Measurements from ENCODE around the gene SETD4. TPM values are rescaled to one million over a fixed set of nuclear protein-coding genes. Genes with fewer than 3 reads are reported as not detected.

Gene SETD4
- total RNA-seq, 1 experiment from 2014 or later = 15.6 TPM

- TF ChIP-seq SIN3A (IDR thresholded peaks at IDR 0.05; ENCODE audit: borderline replicate concordance, insufficient read depth, low read depth, low read length) (no peak), POLR2AphosphoS5 (IDR thresholded peaks at IDR 0.05; ENCODE audit: low read depth, low read length) (no peak), CTCF (IDR thresholded peaks at IDR 0.05) (no peak)
- Histone ChIP-seq H3K27ac (ENCODE audit: low read length) (no peak overlapping the region), H3K27me3 (ENCODE audit: control insufficient read depth, insufficient read depth, low read length) (no peaks in the 10 kb centered on the region), H3K4me1 (ENCODE audit: control insufficient read depth, insufficient read depth, low read length) (no peaks in the 10 kb centered on the region), H3K36me3 (ENCODE audit: control insufficient read depth, insufficient read depth, low read length) (no peaks in the 10 kb centered on the region), H3K9me3 (ENCODE audit: control insufficient read depth, insufficient read depth, low read depth, low read length) (0 out of 2 replicates have a peak, but pooled peaks cover 7% of the 10 kb centered on the region), H3K4me3 (ENCODE audit: low read depth in 2 of 2, low read length in 2 of 2) (no peak overlapping the region)
- intact Hi-C loops (cut with micrococcal nuclease; ENCODE audit: unreplicated experiment) (no loop called here), in situ Hi-C loops (cut with HindIII; ENCODE audit: low pct_unique_long_range_greater_than_20kb, low sequenced_read_pairs) (no loop called here)
- ATAC-seq = no peak
- no TSS peak for BruUV-seq (replicated peaks)
- ChIA-PET CTCF (interaction anchor here (0.7 kb wide), 1 partner anchor 1045 kb away, joined by 4 read pairs; no protein-coding TSS in a partner anchor), POLR2A (no interaction called here)
- no peak for DNase-seq (ENCODE audit: low read depth, low spot score)
These were observed 36.3 kb upstream of the SETD4 start for GRCh38 chr21:36096398-36097290.

- intact Hi-C loops (cut with micrococcal nuclease; ENCODE audit: unreplicated experiment) (no loop called here), in situ Hi-C loops (cut with HindIII; ENCODE audit: low pct_unique_long_range_greater_than_20kb, low sequenced_read_pairs) (no loop called here)
- Histone ChIP-seq H3K4me3 (ENCODE audit: low read depth in 2 of 2, low read length in 2 of 2) (no peak overlapping the region), H3K9me3 (ENCODE audit: control insufficient read depth, insufficient read depth, low read depth, low read length) (0 out of 2 replicates have a peak, but pooled peaks cover 7% of the 10 kb centered on the region), H3K27me3 (ENCODE audit: control insufficient read depth, insufficient read depth, low read length) (no peaks in the 10 kb centered on the region), H3K36me3 (ENCODE audit: control insufficient read depth, insufficient read depth, low read length) (no peaks in the 10 kb centered on the region), H3K4me1 (ENCODE audit: control insufficient read depth, insufficient read depth, low read length) (no peaks in the 10 kb centered on the region), H3K27ac (ENCODE audit: low read length) (no peak overlapping the region)
- no peak for TF ChIP-seq CTCF (IDR thresholded peaks at IDR 0.05)
- DNase-seq (ENCODE audit: low read depth, low spot score) (no peak), ATAC-seq (no peak)
- ChIA-PET CTCF (no interaction called here), POLR2A (no interaction called here)
- BruUV-seq (replicated peaks) = no TSS peak
These were observed 33.2 kb upstream of the SETD4 start for GRCh38 chr21:36093512-36093911.

GRCh38 chr21:36092681-36093080 lies 32.4 kb upstream of the SETD4 start:
- in situ Hi-C loops (cut with HindIII; ENCODE audit: low pct_unique_long_range_greater_than_20kb, low sequenced_read_pairs) = no loop called here
- ChIA-PET POLR2A (no interaction called here), CTCF (no interaction called here)
- 0 out of 2 replicates have a peak, but pooled peaks cover 7% of the 10 kb centered on the region for H3K9me3 ChIP-seq (ENCODE audit: control insufficient read depth, insufficient read depth, low read depth, low read length)
- H3K4me1 ChIP-seq (ENCODE audit: control insufficient read depth, insufficient read depth, low read length) = no peaks in the 10 kb centered on the region
- DNase-seq (ENCODE audit: low read depth, low spot score) = no peak
- no peak for ATAC-seq
- no peak overlapping the region for H3K4me3 ChIP-seq (ENCODE audit: low read depth in 2 of 2, low read length in 2 of 2)
- BruUV-seq (replicated peaks) = no TSS peak
- TF ChIP-seq SIN3A (IDR thresholded peaks at IDR 0.05; ENCODE audit: borderline replicate concordance, insufficient read depth, low read depth, low read length) = no peak
- TF ChIP-seq REST (IDR thresholded peaks at IDR 0.05; ENCODE audit: insufficient read depth in 1 of 2, low read depth in 2 of 2, low read length in 1 of 2) = no peak
- TF ChIP-seq POLR2AphosphoS5 (IDR thresholded peaks at IDR 0.05; ENCODE audit: low read depth, low read length) = no peak
- TF ChIP-seq CTCF (IDR thresholded peaks at IDR 0.05) = no peak
- no peak for TF ChIP-seq TCF7L2 (IDR thresholded peaks at IDR 0.05; ENCODE audit: low read depth, low read length)
- no peaks in the 10 kb centered on the region for H3K27me3 ChIP-seq (ENCODE audit: control insufficient read depth, insufficient read depth, low read length)
- no peak overlapping the region for H3K27ac ChIP-seq (ENCODE audit: low read length)
- intact Hi-C loops (cut with micrococcal nuclease; ENCODE audit: unreplicated experiment) = no loop called here
- H3K36me3 ChIP-seq (ENCODE audit: control insufficient read depth, insufficient read depth, low read length) = no peaks in the 10 kb centered on the region
